HG03460 (cell line): ENCODE measurements around the gene RGS12.

Experiments used
- ATAC-seq: cut with Tn5 transposase; IDR thresholded peaks from one replicate; pipeline ENCODE4 v1.9.1; 2021; ENCODE audit not compliant: unreplicated experiment

RGS12 gene

DNA sequence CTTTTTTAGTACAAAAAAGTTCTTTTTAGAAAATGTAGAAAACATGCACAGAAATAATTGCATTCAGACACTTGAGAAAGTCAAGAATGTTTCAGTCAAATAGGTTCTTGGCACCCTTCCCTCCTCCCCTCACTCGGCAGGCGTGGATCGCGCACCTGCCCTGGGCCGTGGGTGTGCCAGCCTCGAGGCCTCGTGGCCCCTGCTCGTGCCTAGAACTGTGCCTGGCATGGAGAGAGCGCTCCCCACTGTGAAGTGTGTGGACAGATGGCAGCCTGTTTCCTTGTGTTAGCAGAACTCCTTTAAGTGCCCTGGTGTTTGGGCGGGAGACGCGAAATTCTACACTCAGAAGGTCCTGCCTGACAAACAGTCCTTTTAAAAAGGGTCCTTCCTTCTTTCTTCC lies 14.7 kb downstream of the RGS12 start:
- no peak for ATAC-seq

DNA sequence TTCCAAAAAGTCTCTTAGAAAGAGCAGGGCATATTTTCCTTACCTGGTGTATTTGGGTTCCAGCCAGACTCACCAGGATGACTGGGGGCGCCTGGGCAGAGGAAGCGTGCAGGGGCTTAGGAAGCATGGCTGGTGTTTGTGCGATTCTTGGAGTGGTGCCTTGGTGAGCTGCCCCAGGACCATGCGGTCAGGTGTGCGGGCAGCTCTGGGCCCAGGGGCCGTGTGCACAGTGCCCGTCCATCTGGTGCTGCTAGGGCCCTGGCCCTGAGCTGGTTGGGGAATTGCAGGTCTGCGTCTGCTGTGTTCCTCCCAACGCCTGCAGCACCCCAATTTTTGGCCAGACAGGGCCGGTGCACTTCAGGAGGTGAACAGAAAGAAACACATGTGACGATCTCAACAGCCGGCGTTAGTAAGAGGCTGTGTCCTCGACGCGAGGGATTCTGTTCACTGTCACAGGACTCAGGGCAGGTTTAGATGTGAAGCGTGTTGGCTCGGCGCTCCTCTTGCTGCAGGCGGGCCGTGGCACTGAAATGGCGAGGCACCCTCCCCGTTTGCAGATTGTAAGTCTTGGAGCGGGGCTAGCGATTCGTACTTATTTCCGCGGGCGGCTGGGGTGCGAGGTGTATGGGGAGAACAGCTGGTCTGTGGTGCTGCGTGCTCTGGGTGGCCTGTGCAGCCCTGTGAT lies 15.2 kb downstream of the RGS12 start:
- ATAC-seq = no peak

DNA sequence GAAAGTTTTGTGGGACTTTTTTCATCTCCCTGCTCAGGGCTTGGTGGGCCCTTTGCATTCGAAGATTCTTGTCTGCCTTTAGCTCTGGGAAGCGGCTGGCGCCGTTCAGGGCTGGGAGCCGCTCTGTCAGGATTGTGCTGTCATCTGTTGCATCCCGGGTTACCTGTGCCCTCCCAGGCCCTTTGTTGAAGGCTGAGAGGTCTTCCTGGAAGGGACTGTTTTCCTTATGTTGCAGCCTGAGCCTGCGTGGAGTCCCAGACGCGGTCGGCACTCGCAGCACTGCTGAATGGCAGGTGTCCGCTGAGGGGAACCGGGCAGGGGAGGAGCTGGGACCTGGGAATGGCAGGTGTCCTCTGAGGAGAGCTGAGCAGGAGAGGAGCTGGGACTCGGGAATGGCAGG lies 15.9 kb downstream of the RGS12 start:
- ATAC-seq = no peak

DNA sequence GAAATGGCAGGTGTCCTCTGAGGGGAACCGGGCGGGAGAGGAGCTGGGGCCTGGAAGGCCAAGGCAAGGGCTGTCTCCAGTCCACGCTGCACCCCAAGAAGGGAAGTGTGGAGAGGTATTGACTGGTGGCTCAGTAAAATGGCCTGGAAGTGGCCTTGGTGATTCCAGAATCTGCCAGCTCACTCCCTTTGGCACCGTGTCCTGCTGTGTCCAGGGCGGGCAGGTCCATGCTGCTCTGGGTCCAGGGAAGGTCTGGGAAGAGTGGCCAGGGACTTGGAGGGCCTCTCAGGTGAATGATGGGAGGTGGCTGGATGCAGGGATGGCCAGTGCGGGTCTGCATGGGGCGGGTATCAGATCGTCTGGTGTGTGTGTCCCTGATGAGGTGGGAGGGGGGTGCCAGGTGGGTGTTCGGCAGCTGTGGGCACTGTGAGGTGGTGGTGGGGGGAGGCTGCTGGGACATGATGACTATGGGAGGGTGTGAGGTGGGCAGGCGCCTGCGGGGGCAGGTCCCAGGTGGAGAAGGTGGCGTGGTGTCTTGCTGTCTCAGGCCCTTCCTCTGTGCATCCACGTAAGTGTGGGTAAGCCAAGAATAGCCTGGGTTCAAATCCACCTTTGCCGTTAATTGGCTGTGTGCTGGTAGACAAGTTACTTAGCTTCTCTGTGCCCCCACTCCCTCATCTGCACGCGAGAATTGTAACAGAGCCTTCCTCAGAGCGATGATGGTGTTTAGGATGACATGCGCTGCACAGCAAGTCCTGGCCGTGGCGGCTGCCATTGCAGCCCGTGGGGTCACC lies 17.7 kb downstream of the RGS12 start:
- ATAC-seq = no peak

DNA sequence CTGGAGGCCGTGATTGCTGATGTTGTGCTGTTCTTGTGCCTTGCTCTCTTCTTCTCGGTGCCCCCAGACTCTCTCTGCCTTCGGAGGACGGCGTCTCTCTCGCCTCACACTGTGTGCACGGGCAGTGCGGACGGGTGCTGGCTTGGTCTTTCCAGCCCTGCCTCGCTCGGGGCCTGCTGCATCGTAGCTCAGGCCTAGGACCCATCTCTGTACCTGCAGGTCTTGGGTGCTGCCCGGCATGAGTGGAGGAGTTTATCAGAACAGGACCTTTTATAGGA lies 18.2 kb downstream of the RGS12 start:
- ATAC-seq = no peak

DNA sequence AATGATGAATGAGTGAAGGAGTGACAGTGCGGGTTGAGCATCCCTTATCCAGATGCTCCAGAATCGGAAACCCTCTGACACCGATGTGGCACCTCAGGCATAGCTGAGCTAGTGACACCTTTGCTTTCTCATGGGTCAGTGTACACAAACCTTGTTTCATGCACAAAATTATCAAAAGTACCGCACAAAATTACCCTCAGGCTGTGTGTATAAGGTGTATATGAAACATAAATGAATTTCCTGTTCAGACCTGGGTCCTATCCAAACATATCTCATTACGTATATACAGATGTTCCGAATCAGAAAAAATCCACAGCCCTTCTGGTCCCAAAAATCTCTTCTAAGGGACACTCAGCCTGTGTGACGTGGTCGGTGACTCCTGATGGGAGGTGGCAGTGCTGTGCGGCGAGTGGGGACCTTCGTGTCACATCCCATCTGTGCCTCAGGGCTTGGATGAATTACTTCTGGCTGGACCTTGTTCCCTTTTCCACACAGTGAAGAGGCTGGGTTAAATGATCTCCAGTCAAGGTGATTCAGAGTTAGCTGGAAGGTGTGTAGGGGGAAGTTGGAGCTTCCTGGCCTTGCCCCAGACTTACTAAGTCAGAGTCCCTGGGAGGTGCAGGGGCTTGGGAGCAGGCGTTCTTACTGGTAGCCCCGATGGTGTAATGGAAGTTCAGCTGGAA lies 18.8 kb downstream of the RGS12 start:
- no peak for ATAC-seq

DNA sequence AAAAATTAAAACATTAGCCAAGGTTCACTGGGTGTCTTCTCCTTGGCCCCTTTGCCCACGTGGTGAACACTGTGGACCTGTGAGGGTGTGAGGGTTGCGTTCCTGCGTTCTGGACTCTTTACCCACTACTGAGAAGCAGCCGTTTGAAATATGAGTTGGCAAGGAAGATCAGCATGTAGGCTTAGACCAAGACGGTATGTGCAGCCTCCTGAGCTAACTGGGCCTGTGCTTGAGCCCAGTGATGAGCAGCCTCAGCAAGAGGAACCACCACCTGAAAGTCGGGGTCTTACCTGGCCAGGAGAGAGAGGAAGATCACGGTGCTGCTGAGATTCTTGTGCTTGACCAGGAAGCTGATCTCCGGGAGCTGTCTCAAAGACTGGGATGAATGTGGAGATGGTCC lies 19.5 kb downstream of the RGS12 start:
- no peak for ATAC-seq

DNA sequence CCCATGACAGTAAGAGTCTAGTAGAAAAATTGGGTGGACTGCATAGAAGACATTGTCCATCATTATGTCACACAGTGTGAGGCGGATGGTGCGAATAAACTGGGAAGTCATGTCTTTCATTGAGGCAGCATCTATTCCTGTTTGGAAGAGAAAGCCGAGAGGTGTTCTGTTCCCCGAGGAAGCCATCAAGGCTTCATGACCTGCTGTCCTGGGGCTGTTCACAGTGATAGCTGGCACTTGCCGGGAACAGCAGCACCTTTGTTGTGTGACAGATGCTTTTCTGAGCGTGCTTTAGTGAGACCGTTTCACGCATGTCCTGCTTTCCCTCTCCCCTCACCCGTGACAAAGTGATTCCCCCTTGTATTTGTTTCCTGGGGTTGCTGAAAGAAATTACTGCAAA lies 20.3 kb downstream of the RGS12 start:
- ATAC-seq = no peak

DNA sequence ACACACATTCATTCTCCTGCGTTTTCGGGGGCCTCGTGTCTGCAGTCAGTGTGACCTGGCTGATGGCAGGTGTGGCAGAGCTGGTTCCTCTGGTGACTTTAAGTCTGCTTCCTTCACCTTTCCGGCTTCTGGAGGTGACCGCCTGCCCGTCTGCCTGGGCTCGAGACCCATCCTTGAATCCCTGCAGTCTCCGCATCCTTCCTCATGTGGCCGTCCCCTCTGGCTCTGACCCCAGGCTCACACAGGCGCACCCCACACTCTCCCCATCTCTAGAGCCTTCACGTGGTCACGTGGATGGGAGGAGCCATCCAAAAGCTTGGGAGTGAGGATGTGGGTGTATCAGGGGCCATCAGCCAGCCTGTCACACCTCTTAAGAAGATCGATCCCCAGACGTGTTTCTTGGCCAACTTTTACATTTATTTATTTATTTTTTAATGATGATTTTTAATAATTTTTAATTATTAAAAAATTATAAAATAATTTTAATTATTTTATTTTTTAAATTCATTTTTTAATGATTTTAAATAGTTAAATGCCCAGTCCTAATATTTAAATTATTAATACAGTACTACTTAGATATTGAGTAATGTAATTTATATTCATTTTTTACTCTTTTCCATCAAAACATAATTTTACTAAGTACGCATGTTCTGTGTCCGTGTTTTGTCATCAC lies 20.9 kb downstream of the RGS12 start:
- ATAC-seq = no peak

DNA sequence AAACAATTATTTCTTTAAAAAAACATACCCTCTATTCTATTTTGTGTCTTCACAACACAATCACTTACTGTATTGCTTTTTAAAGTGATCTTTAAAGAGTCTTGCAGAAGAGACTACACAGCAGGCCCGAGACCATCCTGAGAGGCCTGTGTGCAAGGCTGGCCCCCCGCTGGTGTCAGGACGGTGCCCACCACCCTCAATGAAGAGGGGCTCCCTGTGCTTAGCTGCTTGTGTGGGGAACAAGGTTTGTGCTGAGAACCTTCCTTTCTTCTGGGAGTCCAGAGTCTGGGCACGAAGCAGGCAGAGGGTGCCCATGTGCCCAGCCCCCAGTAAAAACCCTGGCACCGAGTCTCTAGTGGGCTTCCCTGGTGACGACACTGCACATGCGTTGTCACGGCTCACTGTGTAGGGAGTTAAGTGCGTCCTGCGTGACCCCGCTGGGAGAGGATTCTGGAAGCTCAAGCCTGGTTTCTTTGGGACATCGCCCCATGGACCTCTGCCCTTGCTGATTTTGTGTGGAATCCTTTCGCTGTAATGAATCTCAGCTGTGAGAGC lies 22.0 kb downstream of the RGS12 start:
- no peak for ATAC-seq

DNA sequence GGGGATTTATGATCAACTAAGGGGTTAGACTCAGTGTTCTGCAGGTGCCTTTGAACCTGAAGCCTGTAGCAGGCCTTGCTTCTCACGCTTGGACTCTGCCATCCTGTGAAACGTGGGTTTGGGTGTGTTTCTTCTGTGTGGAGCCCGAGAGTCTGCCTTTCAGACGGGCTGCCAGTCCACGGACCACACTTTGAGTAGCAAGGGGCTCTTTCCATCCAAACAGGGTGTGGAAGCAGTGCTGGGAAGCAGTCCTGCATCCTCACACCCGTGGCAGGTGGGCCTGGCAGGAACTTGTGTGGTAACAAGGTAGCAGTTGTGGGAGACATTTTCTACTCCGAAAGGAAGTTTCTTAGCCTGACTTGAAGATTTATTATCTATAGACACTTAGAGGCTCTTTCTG lies 22.7 kb downstream of the RGS12 start:
- ATAC-seq = no peak

DNA sequence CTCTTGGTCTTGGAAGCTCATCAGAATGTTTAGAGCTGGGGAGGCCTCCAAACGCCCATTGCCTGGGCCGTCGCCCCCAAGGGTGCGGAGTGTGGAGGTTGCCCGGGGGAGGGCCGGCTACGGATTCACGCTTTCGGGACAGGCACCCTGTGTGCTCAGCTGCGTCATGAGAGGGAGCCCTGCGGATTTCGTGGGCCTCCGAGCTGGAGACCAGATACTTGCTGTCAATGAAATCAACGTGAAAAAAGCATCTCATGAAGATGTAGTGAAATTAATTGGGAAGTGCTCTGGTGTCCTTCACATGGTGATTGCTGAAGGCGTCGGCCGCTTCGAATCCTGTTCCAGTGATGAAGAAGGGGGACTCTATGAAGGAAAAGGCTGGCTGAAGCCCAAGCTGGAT lies 23.3 kb downstream of the RGS12 start:
- no peak for ATAC-seq

DNA sequence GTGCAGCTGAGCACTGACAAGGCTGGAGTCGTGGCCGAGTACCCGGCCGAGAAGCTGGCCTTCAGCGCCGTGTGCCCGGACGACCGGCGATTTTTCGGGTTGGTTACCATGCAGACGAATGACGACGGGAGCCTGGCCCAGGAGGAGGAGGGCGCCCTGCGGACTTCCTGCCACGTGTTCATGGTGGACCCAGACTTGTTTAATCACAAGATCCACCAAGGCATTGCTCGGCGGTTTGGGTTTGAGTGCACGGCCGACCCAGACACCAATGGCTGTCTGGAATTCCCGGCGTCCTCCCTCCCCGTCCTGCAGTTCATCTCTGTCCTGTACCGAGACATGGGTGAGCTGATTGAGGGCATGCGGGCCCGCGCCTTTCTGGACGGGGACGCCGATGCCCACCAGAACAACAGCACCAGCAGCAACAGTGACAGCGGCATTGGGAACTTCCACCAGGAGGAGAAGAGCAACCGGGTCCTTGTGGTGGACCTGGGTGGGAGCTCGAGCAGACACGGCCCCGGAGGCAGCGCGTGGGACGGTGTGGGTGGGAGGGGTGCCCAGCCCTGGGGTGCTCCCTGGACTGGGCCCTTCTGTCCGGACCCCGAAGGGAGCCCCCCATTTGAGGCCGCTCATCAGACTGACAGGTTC lies 24.3 kb downstream of the RGS12 start:
- no peak for ATAC-seq

DNA sequence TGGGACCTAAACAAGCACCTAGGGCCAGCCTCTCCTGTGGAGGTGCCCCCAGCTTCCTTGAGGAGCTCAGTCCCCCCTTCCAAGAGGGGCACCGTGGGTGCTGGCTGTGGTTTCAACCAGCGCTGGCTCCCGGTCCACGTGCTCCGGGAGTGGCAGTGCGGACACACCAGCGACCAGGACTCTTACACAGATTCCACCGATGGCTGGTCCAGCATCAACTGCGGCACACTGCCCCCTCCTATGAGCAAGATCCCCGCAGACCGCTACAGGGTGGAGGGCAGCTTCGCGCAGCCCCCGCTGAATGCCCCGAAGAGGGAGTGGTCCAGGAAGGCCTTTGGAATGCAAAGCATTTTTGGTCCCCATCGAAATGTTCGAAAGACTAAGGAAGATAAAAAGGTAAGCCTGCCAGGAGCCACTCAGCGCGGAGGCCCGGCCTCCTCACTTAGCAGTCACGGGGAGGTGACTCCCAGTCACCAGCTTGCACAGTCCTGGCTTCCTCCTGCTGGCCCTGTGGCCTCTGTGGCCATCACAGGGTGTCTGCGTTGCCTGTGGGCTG lies 24.9 kb downstream of the RGS12 start:
- no peak for ATAC-seq

DNA sequence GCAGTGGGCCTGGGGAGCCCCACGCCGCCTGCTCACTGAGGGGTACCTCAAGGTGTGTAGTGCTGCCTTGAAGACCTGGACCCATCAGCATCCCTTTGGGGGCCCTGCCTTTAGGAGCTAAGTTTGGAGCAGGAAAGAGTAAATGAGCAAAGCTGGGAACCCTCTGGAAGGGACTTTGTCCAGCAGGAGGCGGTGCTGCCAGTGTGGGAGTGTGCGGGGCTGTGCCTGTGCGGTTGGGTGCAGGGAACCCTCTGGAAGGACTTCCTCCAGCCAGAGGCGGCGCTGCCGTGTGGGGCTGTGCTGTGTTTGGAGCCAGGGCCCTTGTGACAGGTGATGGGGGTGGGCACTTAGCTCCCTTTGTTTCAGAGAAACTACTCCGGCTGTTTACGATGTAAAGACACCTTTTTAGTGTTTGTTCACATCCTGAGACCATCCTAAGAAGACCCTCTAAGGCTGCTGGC lies 25.8 kb downstream of the RGS12 start:
- ATAC-seq = no peak

DNA sequence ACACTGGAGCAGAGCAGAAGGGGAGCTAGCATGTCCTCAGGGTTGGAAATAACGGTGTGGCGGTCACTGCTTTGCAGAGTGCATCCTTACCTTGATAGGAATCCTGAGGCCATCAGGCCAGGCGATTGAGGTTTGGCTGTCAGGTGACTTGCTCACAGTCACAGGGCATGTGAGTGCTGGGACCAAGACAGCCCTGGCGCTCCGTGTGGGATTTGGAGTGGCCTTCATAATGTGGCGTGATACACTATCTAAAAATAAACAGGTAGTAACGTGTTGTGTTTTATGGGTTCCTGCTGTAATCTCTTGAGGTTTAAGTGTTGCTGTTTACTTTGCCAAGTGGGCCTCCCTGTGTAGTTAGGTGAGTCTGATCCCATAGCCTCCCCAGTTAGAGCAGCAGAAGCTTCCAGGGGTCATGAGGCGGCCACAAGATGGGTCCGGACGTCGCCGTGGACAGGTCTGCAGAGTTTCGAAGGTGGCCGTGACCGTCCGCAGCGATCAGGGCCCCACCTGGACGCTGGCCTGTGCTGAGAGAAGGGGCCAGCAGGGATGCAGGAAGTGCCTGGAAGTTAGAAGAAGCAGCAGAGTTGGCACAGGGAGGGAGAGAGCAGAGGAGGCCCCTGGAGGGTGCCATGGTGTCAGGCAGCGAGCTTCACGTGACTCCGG lies 27.7 kb downstream of the RGS12 start:
- ATAC-seq = no peak

DNA sequence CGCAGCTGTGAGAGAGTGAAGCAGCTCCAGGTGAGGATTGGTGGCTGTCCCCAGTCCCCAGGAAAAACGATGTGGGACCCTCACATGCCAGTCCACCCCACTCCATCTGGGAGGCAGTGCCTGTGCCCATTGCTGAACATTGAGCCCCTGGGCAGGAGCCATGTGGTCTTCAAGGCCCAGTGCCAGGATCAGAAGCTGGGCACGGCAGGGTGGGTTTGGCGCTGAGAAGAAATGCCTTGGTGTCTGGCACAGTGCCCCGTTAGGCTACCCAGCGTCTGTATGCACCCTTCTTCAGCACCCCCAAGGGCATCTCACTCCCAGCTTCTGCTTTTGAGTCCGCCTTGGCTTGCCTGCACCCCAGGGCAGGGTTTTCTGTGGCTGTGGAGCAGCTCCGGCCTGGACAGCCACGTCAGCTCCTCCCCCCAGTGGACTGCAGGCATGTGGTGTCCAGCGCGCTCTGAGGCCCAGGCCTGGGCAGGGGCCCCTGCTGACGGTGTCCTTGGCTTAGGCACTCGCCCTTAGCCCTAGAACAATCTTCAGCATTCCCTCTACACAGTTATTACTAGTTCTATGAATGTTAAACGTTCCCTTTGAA lies 28.6 kb downstream of the RGS12 start:
- ATAC-seq = no peak

DNA sequence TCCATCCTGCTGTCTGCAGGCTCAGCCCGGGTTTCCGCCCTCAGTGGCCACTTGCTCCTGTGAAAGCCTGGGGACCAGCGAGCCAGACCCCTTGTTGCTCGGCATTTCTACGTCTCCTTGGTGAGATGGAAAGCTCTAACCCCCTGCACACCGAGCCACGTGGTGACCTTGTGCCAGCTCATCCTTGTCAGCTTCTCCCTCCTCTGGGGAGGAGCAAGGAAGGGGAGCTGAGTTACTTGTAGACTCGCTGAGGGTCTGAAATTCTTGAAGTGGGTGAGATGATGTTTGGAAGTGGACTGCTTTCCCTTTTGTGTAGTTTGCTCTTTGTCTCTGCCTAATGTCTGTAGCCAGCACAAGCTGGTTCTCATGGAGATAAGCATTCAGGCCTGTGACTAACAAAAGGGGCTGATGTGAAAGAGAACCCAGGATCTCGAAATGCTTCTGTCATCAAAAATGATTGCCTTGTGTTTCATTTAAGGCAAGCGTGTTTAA lies 29.3 kb downstream of the RGS12 start:
- ATAC-seq = no peak

DNA sequence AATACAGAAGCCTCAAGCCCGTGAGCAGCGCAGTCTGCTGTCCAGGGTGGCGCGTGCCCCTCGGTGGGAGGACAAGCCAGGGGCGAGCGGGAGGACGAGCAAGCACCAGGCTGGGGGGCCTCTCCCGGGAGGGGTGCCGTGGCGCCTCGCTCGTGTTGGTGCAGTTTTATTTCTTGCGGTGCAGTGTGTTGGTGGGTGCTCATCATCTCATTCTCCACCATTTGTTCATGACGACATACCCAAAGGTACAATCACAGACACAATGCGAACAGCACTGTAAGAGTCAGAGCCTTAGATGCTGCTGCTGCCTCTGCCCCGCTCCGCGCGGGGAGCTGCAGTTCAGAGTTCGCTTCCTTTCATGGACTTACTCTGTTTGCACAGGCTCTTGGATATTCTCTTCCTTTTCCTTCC lies 30.3 kb downstream of the RGS12 start:
- no peak for ATAC-seq
